ENCODE data around the gene TGM2. TPM values are rescaled to one million over a fixed set of nuclear protein-coding genes. Genes with fewer than 3 reads are reported as not detected.

TGM2 gene
- total and polyA plus RNA-seq, 12 donors, result 146 to 993 (median 463) TPM

DNA sequence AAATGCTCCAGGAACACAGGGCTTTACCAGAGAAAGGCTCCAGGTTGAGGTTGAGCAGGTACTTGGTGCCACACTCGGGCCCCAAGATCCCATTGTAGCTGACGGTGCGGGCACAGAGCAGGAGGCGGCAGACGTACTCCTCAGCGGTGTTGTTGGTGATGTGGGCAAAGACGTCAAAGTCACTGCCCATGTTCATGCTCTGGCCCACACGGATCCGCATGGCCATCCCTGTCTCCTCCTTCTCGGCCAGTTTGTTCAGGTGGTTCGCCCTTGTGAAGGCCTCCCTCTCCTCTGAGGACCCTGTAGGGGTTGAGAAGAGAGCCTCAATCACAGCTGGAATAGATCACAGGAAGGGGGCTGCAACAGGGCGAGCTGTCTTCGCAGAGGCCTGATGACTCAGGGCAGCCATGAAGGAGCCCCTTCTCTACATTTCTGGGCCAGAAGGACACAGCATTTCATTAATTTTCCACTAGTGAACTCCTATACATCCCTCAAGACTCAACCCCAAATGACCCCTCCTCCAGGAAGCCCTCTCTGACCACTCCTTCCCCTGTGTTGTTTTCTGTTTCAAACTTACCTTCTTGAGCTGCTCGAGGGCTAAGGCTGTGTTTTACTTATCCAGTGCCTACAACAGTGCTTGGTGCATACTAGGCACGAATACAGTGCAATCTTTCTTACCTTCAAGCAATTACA is 26.8 kb downstream of the TGM2 start:
- Histone ChIP-seq H3K4me3 (no peak overlapping the region), H3K36me3 (peaks cover 0 to 92% (median 53%) of the 10 kb centered on the region in 9 donors), H3K9me3 (no peaks in the 10 kb centered on the region), H3K27me3 (no peaks in the 10 kb centered on the region), H3K4me1 (peaks cover 24 to 80% (median 61%) of the 10 kb centered on the region in 9 donors), H3K27ac (peak overlapping the region in 6 of 10 donors; percentile 8 to 92 (median 76))
- TF ChIP-seq, protein P1, sequence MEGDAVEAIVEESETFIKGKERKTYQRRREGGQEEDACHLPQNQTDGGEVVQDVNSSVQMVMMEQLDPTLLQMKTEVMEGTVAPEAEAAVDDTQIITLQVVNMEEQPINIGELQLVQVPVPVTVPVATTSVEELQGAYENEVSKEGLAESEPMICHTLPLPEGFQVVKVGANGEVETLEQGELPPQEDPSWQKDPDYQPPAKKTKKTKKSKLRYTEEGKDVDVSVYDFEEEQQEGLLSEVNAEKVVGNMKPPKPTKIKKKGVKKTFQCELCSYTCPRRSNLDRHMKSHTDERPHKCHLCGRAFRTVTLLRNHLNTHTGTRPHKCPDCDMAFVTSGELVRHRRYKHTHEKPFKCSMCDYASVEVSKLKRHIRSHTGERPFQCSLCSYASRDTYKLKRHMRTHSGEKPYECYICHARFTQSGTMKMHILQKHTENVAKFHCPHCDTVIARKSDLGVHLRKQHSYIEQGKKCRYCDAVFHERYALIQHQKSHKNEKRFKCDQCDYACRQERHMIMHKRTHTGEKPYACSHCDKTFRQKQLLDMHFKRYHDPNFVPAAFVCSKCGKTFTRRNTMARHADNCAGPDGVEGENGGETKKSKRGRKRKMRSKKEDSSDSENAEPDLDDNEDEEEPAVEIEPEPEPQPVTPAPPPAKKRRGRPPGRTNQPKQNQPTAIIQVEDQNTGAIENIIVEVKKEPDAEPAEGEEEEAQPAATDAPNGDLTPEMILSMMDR (IDR thresholded peaks at IDR 0.05), result no peak
- DNase-seq (no peak), ATAC-seq (no peak)
- 96% methylated on average over 15 of the region's 15 CpGs for whole genome bisulfite sequencing, 2 donors
- intact Hi-C loops (cut with DNase I), result no loop called here

DNA sequence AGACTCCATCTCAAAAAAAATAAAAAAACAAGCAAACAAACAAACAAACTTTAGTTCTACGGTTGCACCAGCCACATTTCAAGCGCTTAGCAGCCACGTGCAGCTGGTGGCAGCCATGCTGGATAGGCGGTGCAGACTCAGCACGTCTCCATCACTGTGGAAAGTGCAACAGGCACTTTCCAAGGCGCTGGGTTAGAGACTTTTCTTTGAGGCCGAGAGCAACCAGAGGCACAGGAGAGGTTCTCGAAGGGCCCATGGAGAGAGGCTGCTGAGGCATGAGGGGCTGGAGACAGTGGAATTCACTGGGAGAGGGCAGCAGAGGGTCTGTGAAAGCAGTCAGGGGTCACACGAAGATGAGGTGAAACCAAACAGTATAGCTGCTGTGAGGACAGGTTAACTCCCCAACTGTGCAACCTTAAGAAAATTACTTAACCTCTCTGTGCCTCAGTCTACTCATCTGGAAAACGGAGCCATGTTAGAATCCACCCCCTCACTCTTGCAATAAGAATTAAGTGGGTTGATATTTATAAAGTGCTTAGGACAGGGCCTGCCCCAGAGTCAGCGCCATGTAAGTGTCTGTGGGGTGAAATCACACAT is 27.5 kb downstream of the TGM2 start:
- H3K36me3 ChIP-seq, result peaks cover 0 to 92% (median 49%) of the 10 kb centered on the region in 9 donors

DNA sequence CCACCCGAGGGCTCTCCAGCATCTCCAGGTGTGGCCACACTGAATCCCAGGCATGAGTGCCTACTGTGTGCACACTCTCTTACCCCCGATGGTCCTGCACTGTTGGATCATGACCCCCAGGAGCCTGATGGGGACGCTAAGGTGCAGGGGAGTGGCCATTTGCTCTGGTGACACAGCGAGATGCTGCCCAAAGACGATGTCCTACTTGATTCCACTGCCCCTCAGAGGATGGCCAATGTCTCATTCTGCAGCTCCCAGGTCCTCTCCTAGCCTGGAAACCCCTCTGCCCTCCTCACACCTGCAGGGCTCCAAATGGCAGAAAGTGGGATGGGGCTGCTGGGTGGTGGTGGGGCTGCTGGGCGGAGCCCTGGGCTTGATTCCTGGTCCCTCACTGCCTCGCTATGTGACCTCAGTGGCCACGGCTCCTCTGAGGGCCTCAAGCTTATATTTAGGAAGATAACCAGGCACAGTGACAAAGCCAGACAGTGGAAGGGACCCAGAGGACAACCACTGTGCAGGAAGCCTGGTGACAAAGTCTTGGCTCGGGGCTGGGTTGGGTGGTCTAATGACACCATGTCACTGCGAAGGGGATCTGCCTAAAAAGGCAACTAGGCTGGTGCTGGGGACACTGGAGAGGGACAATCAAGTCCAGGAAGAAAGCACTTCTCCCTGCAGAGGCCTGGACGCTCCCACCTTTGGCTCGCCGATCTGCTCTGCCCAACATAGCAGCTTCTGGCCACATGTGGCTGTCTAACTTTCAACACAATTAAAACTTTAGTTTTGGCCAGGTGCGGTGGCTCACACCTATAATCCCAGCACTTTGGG is 28.4 kb downstream of the TGM2 start:
- ATAC-seq (peak; percentile 5 to 66 (median 35)), DNase-seq (no peak)
- Histone ChIP-seq H3K27ac (peak overlapping the region; percentile 47 to 92 (median 77)), H3K27me3 (no peaks in the 10 kb centered on the region), H3K4me3 (no peak overlapping the region), H3K4me1 (peaks cover 24 to 77% (median 52%) of the 10 kb centered on the region in 9 donors), H3K9me3 (no peaks in the 10 kb centered on the region), H3K36me3 (peaks cover 0 to 92% (median 48%) of the 10 kb centered on the region in 9 donors)
- WGBS, 2 donors, result 64 to 76% methylated on average over 14 of the region's 14 CpGs
- intact Hi-C loops (cut with DNase I), result no loop called here
- TF ChIP-seq, protein P1 (IDR thresholded peaks at IDR 0.05), result no peak

More for the DNA sequence above, 27.5 kb downstream of the TGM2 start:
- H3K9me3 ChIP-seq, result no peaks in the 10 kb centered on the region
- peaks cover 24 to 80% (median 54%) of the 10 kb centered on the region in 9 donors for H3K4me1 ChIP-seq
- H3K27me3 ChIP-seq, result no peaks in the 10 kb centered on the region
- intact Hi-C loops (cut with DNase I), result no loop called here
- no peak for DNase-seq
- no peak overlapping the region for H3K4me3 ChIP-seq
- WGBS, 2 donors, result 94 to 97% methylated on average over 11 of the region's 11 CpGs
- ATAC-seq, result no peak
- TF ChIP-seq, protein P1 (IDR thresholded peaks at IDR 0.05), result no peak
- H3K27ac ChIP-seq, result peak overlapping the region in 7 of 10 donors; percentile 47 to 92 (median 77)
